Measurements from ENCODE around the gene R3HDM1. TPM values are rescaled to one million over a fixed set of nuclear protein-coding genes. Genes with fewer than 3 reads are reported as not detected.
"Not testable (repeated sequence)": the region's sequence is repeated elsewhere in the genome, so short reads cannot be mapped to it uniquely, and the experiment has no call there.

The R3HDM1 gene
- total RNA-seq, 1 experiment from 2014 or later = 11.7 TPM

DNA sequence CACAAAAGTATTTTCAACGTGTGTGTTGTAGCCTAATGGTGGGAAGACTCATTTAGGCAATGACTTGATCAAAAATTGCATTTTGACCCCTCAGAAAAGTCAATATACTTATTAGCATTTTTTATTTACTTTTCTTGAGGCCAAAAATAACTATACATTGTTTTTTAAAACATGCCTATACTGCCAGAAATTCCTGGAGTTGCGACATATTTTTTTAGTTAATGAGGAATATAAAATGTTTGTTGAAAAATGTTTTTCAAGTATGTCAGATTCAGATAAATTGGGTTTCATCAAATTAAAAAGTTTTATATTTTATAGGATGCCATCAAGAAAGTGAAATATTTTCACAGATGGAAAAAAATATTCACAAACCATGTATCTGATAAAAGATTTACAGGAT, 39.6 kb downstream of the R3HDM1 start:
- no peak for DNase-seq (ENCODE audit: low read depth)

DNA sequence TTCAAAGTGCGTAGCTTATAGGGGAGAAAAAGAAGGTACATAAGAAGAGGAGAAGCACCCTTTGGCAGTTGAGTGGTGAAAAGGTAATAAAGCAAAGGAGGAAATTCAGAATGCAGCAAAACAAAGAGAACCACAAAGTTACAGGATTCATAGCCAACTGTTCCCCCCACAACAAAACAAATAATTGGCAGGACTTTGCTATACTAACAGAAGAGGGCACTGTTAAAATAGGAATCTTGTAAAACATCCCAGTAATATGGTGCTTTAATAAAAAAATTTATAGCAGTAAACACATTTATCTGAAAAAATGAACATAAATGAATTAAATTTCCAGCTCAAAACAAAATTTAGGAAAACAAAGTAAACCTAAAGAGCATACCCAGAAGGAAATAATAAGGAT, 42.3 kb downstream of the R3HDM1 start:
- no peak for DNase-seq (ENCODE audit: low read depth)

DNA sequence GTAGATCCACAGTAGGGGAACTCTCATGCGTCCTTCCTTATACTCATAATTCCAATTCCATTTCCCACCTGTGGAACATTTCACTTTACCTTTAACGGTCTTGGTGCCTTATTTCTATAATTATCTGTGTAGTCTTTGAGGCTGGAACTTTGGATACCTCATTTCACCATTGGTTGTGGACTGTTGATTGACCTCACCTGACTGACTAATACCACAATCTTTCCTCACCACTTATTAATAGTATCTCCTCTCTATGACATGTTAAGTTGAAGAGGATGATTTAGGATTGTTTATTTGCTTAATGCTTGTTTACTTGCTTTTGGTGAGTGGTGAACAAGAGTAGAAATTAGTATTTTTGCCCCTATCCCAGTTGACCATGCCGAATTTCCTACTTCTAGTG, 50.0 kb downstream of the R3HDM1 start:
- DNase-seq (ENCODE audit: low read depth) = no peak

DNA sequence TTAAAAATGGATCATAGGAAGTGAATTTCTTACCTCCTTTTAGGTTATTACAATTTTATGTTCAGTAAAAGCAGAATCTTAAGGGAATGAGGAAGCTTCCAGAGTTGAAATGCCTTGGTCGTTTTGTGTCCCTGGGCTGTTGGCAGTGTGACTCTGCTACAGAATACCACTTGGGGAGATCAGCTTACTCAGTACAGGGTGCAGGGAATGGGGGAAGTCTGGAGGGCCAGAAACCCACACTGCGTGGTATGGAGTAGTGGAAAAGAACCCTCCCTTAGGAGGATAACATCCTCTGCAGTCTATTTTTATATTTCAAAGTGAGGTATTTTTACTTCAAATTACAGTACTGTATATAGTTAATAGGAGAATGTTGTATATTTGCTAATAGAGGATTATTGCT, 51.1 kb downstream of the R3HDM1 start:
- DNase-seq (ENCODE audit: low read depth) = no peak

DNA sequence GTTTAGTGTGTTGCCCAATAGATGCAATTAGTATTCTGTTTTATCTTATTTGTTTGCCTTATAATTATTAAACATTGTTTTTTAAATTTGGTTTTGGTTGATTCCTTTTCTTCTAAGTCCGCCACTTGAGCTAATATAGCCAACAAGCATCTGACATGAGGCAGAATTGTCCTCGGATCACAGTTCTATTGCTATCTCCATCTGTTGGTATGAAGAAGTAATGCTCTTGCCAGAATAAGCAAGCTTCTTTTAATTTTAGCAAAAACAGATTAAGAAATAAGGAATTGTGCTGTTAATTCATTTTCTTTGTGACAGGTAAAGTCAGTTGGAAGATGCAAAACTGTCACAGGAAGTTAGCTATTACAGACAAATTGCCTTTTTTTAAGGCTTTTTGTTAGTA, 54.3 kb downstream of the R3HDM1 start:
- DNase-seq (ENCODE audit: low read depth) = no peak

DNA sequence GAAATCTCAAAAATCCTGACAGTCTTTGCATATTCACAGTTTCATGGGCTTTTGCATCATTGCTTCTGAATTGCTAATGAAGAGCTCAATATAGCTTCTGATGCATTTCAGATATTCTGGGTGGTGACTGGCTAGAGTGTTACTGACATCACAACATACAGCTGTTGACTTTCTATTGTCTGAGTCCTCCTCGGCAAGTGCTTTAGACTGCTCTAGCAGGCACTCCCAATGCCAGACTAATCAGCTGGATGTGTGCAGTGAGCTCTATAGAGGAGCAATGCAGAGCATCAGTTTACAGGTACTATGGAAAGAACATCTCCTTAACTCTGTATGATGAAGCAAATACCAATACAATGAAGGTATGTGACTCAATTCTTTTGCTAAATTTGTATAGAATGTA, 54.9 kb downstream of the R3HDM1 start:
- DNase-seq (ENCODE audit: low read depth) = peak; percentile 5

DNA sequence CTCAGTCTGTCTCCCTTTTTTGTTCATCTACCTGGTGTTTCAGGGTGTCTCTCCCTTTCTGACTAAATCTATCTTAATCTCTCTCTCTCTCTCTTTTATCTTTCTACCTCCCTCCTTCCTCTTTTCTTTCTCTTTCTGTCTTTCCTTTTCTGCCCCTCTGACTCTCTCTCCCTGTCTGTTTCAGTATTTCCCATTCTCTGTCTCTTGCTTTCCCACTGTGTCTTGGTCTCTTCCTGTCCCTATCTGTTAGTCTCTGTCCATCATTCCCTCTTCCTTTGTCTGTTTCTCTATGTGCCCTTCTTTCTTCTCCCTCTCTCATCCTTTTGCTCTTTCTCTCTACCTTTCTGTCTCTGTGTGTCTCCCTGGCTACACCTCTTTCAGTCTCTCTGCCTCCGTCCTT, 56.7 kb downstream of the R3HDM1 start:
- no peak for DNase-seq (ENCODE audit: low read depth)

DNA sequence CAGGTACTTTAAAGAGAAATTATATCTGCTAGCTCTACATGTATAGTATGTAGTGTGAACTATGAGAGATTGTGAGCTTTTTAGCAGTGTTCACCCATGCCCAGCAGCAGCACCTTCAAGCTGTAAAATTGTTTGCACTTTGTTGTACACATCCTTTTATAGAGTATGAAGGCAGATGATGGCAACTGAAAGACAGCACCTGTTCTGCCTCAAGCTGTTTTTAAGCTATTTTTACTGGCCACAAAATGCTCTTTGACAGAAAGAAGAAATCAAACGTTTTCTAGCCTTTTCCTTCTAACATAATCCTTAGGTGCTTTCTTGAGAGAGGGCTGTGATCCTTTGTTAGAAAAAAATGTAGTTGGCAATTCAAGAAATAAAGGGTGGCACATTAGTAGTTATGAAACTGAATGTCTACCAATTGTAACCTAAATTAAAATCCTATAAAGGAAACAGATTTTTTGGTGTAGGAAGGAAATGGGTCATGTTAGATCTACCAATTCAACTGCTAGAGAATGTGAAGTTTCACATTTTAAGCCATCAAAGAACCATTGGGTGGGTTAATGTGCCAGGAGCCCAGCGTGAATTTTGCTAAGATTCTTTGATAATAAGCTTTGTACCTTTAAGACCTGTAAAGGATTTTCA, 59.5 kb downstream of the R3HDM1 start:
- DNase-seq (ENCODE audit: low read depth) = peak; percentile 3

DNA sequence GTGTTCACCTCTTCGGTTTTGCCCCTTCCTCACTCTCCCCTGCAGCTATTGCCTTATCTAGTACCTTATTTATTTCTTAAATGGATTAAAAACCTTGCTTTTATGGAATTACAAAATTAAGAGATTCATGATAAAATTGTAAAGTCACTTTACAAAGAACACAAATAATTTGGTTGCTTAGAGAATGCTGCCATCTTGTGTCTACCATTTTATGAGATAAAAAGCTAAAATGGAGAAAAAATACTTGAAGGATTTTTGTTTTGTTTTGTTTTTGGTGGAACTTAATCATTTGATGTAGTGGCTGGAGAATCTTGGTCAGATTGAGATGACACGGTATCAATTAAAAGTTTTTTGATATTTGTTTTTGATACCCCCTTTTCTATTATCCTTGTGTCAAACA, 69.6 kb downstream of the R3HDM1 start:
- DNase-seq (ENCODE audit: low read depth) = peak; percentile 19

DNA sequence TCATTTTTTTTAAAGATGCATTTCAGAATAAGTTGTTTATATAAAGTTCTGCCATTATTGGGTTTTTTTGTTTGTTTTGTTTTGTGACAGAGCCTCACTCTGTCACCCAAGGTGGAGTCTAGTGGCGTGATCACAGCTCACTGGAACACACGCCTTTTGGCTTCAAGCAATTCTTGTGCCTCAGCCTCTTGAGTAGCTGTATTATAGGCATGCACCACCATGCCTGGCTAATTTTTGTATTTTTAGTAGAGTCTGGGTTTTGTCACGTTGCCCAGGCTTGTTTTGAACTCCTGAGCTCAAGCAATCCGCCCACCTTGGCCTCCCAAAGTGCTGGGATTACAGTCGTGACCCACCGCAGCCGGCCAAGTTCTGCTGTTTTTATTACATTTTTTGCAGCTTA, 72.3 kb downstream of the R3HDM1 start:
- DNase-seq (ENCODE audit: low read depth) = no peak

DNA sequence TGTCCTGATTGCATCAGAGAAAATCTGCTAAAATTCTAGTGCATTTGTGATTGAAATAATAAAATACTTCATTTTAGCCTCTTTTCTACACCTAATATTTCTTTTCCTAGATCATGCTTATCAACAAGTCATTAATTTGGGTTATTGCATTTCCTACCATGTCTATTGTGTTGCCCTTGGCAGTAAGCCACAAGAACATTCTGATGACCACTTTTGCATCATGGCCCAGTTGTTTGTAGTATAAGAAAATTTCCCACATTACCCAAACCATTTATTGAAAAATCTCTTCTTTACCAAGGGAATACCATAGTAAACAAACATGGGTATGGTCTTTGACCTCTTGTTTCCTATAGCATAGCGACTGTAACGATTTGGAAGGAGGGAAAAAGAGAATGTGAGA, 76.3 kb downstream of the R3HDM1 start:
- peak; percentile 12 for DNase-seq (ENCODE audit: low read depth)

DNA sequence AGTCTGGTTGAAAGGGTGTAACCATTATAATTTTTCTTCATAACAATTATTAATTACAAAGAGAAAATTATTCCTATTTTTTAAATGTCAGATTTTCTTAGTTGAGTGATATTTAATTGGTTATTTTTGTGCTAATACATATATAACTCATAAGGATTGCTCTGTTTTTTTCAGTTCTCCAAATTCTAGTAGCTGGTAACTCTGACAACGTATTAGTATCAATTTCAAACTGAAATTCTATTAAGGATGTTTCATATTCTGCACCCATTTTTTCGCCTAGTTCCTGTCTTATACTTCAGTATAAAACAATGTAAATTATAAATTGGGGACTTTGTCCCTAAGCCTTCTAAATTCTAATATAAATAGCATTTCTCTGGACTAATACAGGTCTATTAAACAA, 81.0 kb downstream of the R3HDM1 start:
- no peak for DNase-seq (ENCODE audit: low read depth)

DNA sequence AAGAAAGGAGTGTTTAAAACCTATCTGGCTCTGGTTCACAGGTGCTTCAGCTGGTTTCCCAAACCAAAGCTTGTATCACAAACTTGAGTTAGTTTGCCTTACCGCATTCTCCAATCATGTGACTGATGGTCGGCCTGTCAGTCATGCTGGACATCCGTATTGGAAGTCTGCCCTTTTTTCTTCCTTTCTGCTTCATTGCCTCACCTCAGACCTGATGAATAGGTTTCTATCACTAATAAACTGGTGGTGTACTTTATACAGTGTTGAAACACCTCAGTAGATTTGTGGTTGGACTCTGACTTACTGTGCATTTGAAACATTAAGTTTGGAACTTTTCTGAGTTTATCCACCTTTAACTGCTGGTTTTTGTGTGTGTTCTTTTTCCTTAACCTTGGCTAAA, 84.1 kb downstream of the R3HDM1 start:
- no peak for DNase-seq (ENCODE audit: low read depth)

DNA sequence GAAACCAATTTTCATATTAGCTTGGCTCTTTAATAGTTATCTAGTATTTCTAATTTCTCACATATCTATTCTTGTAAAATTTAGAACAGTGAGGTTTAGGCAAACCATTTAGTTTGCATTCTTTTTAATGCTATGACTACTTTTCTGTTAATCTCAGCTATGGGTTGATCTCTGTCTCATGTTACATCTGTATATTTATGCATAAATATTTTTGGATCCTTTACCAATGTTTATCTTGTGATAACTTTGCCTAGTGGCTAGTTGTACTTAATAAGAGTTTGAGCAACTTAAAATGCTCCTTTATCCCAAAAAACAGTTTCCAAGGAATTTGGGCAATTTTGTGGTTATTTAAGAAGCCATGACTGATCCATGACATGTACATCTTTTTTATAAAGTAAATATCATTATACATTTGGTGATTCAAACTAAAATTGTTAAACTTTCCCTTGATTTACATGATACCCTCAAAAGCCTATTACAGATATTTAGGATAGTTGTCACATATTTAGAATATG, 86.3 kb downstream of the R3HDM1 start:
- no peak for DNase-seq (ENCODE audit: low read depth)

DNA sequence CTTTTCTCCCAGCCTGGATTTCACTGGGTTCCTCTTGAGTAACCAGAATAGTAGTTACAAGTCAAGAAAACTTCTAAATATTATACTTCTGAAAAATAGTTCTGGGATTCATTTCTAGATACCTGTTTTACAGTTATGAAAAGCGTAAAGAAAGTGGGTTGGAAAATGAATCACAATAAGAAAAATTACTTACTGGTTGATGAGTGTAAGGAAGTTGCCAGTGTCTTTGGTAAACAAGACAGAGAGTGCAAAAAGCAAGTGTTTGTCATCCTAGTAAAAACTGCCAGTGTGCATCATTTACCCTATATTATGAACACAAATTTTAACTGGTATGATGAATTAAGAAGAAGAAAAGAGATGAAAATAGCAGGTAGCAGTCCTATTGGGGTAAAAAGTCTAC, 88.9 kb downstream of the R3HDM1 start:
- no peak for DNase-seq (ENCODE audit: low read depth)

DNA sequence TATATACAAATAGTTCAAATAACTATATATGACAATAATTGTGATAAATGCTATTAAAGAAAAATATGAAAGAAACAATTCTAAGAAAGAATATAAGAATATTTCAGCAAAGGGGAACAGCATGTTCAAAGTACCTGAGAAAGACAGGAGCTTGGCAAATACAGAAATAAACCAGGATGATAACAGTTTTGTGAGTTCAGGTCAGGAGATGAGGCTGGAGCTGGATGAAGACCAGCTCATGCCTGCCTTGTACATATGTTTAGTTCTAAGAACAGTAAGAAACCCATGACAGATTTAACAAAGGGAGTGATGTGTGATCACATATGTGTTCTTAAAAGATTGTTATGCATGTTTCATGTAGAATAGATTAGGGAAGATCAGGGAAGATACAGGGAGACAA, 98.2 kb downstream of the R3HDM1 start:
- DNase-seq (ENCODE audit: low read depth) = no peak

DNA sequence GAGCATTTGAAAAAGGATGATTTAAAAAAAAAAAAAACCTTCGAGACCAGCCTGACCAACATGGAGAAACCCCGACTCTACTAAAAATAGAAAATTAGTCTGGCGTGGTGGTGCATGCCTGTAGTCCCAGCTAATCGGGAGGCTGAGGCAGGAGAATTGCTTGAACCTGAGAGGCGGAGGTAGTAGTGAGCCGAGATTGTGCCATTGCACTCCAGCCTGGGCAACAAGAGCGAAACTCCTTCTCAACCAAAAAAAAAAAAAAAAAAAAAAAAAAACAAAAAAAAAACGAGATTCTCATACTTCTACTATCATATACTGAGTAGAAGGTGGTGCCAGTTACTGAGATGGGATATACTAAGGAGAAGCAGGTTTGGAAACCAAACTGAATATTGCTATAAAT, 98.8 kb downstream of the R3HDM1 start:
- DNase-seq (ENCODE audit: low read depth) = not testable (repeated sequence)

DNA sequence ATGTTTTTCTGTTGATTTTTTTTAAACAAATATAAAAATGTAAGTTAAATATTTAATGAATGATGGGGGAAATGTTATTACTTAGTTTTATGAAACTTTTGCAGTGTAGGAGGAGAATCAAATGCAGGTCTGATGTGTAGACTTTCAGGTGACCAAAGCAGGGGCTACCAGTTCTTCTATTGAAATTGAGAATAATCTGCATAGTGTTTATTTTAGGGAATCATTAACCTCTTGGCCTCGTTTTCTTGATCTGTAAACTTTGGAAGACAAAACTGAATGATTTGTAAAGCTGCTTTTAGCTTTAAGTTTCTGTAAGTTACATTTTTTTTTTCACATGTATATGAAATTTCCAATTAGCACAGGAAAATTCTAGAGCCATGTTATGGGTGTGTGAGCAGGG, 99.2 kb downstream of the R3HDM1 start:
- DNase-seq (ENCODE audit: low read depth) = no peak

DNA sequence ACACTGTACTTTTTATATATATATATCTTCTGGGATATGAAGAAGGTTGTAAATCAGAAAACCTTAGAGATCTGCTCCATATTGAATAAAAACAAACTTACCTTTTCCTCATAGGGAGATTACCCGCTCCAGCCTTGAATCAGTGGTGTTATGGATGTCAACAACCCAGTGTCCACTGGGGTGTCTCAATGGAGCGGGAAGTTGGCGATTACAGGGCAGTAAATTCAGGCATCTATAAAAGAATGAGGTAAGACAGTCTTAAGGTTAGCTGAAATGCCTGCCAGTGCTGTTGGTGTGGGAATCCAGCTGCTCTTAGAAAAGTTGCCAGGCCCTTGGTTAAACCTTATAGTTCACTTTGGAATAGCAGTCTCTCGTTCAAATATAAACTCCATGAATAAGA, 102.3 kb downstream of the R3HDM1 start:
- no peak for DNase-seq (ENCODE audit: low read depth)

DNA sequence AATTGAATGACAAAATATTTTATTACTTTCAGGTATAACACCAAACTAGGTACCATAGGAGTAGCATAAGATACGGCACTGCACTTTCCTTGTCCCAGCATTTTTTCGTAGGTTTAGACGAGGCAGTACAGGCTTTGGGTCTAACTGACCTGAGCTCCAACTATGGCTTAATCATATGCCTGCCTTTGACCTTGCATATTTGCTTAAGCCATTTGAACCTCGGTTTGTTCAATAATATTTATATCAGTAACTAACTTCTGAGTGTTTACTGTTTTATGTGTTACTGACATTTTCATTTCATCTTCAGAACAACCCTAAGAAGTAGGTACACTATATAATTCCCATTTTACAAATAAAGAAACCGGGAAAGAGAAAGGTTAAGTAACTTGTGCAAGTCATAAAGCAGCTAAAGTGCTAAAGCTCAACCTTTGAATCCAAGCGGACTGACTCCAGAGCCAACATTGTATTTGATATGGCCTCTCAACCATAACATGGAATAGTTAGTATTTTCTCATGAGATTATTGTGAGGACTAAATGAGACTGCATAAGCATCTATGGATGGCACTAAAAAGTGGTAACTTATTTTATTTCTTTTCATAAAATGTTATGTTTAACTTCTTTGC, 104.0 kb downstream of the R3HDM1 start:
- DNase-seq (ENCODE audit: low read depth) = no peak

DNA sequence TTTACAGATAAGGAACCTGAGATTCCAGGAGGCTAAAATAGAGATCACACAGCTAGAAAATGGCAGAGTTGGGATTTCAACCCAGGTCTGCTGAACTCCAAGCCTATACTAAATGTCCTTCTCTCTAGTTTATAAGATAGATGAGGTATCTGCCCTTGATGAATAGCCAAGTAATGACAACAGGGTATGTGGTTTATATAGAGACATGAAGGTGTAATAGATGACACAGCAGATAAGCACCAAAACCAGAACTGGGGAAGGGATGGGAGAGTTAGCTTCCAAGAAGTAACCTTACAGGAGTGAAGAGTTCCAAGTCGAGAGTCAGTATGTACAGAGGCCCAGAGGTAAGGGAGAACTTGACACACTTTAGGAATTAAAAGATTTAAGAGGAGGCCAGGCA, 105.7 kb downstream of the R3HDM1 start:
- no peak for DNase-seq (ENCODE audit: low read depth)

DNA sequence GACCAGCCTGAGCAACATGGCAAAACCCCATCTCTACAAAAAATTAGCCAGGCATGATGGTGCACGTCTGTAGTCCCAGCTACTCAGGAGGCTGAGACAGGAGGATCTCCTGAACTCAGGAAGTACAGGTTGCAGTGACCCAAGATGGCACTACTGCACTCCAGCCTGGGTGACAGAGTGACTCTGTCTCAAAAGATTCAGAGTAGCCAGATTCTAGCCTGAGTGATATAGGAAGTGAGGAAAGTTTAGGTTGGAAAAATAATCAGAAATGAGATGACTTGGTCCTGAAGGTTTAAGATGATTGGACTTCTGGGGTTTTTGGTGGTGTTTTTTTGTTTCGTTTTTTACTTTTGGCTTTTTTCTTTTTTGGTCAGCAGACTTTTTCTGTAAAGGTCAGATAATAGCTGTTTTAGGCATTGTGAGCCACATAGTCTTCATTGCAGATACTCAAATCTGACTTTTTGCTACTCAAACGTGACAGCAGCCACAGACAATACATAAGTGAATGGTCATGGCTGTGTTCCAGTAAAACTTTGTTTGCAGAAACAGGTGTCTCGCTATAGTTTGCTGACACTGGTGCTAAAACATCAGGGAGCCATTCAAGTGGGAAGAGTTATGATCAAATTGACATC, 106.3 kb downstream of the R3HDM1 start:
- DNase-seq (ENCODE audit: low read depth) = no peak

DNA sequence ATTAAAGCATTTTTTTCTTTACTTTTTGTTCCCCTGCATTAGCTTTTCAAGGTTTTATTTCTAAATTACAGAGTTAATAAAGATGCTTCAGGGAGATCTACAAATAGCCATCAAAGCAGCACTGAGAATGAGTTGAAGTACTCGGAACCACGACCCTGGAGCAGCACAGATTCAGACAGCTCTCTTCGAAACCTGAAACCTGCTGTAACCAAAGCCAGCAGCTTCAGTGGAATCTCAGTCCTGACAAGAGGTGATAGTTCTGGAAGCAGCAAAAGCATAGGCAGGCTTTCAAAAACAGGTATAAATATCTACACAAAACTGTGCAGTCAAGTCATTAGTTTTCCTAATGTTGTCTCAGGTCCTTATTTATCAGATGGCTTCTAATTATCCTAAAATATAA, 107.5 kb downstream of the R3HDM1 start:
- DNase-seq (ENCODE audit: low read depth) = no peak

All from LHCN-M2 (cell line).